ENCODE data around the gene ZAP70. TPM values are rescaled to one million over a fixed set of nuclear protein-coding genes. Genes with fewer than 3 reads are reported as not detected.

The ZAP70 gene
- total and polyA plus RNA-seq, 10 of the 15 experiments (the other 5 are each of a cell fraction or from before 2014, with no cell fraction given): 0.18 to 2.9 (median 1.2) TPM; not detected in 1

DNA sequence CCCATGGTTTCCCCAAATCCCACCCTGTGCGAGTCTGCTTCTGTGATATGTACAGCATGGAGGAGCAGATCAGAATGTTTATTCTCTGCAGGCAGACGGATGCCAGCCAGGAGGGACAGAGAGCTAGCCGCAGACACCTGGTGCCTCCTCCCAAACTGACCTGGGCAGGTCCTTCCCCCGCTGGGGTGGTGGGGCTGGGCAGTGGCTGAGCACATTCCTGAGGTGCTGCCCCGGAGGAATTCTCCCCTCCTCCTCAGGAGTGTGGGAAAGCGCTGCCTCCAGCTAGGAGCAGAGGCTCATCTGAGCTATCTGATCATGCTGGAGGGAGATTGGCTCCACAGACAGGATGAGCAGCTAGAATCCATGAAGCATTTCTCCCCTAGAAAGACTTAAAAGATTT lies 22.2 kb upstream of the ZAP70 start (continued):
- TF ChIP-seq BMI1 (IDR thresholded peaks at IDR 0.05; ENCODE audit: borderline replicate concordance) (no peak), PML (IDR thresholded peaks at IDR 0.05; ENCODE audit: low read length) (no peak)
- TF ChIP-seq, protein P1, sequence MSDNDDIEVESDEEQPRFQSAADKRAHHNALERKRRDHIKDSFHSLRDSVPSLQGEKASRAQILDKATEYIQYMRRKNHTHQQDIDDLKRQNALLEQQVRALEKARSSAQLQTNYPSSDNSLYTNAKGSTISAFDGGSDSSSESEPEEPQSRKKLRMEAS (IDR thresholded peaks at IDR 0.05; ENCODE audit: low read depth, low read length): no peak
- TF ChIP-seq, protein P2, sequence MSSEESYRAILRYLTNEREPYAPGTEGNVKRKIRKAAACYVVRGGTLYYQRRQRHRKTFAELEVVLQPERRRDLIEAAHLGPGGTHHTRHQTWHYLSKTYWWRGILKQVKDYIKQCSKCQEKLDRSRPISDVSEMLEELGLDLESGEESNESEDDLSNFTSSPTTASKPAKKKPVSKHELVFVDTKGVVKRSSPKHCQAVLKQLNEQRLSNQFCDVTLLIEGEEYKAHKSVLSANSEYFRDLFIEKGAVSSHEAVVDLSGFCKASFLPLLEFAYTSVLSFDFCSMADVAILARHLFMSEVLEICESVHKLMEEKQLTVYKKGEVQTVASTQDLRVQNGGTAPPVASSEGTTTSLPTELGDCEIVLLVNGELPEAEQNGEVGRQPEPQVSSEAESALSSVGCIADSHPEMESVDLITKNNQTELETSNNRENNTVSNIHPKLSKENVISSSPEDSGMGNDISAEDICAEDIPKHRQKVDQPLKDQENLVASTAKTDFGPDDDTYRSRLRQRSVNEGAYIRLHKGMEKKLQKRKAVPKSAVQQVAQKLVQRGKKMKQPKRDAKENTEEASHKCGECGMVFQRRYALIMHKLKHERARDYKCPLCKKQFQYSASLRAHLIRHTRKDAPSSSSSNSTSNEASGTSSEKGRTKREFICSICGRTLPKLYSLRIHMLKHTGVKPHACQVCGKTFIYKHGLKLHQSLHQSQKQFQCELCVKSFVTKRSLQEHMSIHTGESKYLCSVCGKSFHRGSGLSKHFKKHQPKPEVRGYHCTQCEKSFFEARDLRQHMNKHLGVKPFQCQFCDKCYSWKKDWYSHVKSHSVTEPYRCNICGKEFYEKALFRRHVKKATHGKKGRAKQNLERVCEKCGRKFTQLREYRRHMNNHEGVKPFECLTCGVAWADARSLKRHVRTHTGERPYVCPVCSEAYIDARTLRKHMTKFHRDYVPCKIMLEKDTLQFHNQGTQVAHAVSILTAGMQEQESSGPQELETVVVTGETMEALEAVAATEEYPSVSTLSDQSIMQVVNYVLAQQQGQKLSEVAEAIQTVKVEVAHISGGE (CRISPR knock-in tag; IDR thresholded peaks at IDR 0.05): no peak

DNA sequence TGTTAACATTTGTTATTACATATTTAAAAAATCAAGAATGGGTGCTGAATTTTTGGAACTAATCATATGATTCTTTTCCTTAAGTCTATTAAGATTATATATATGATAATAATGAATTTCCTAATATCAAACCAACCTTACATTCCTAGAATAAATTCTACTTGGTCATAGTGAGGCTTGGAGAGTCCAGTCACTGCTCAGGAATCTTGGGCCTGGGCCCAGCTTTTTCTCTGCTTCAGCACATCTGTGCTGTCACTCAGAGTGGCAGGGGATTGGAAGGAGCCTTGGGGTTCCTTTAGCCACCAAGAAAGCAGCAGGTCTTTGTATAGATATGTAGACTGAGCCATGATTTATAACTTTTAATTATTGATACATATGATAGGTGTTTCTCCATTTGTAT lies 19.9 kb upstream of the ZAP70 start:
- ATAC-seq: no peak
- RAD21 ChIA-PET (ENCODE audit: unreplicated experiment): no interaction called here
- POLR2A ChIA-PET: no interaction called here
- Histone ChIP-seq H3K4me2 (ENCODE audit: control insufficient read depth, insufficient read depth) (no peak overlapping the region), H4K20me1 (ENCODE audit: control insufficient read depth, insufficient read depth) (no peaks in the 10 kb centered on the region), H3K9ac (ENCODE audit: control insufficient read depth, insufficient read depth, low read length) (no peak overlapping the region), H3K4me3 (no peak overlapping the region), H3K27ac (ENCODE audit: control insufficient read depth, insufficient read depth) (no peak overlapping the region), H3K79me2 (ENCODE audit: control insufficient read depth, insufficient read depth, low read length) (no peaks in the 10 kb centered on the region), H3K9me3 (replicated peaks; ENCODE audit: control insufficient read depth, insufficient read depth, low read length) (no peaks in the 10 kb centered on the region), H3K27me3 (replicated peaks in 1 of 2; ENCODE audit: control insufficient read depth in 2 of 2, insufficient read depth in 2 of 2, low read length in 1 of 2) (no peaks in the 10 kb centered on the region), H2AFZ (ENCODE audit: control insufficient read depth, low read depth, low read length) (no peak overlapping the region), H3K4me1 (ENCODE audit: control insufficient read depth, insufficient read depth, low read length) (no peaks in the 10 kb centered on the region; the same call in 1 of the 2 replicates), H3K36me3 (ENCODE audit: control insufficient read depth in 2 of 2, insufficient read depth in 2 of 2, low read length in 1 of 2) (no peaks in the 10 kb centered on the region)
- SMC1A ChIA-PET (ENCODE audit: uncharacterized antibody, unreplicated experiment): no interaction called here
- in situ Hi-C loops (cut with MboI) (loop anchor here (10.0 kb wide), 1 partner anchor 1629 kb away; no protein-coding TSS in a partner anchor), intact Hi-C loops (cut with micrococcal nuclease; ENCODE audit: unreplicated experiment) (no loop called here)
- no peak for FAIRE-seq
- CTCF ChIA-PET: no interaction called here
- DNase-seq (ENCODE audit: low read depth, low spot score): no peak
- BruUV-seq (replicated peaks): no TSS peak
- TF ChIP-seq HCFC1 (IDR thresholded peaks at IDR 0.05; ENCODE audit: low read length) (no peak), TCF3 (IDR thresholded peaks at IDR 0.05; ENCODE audit: borderline replicate concordance, insufficient read depth, low read depth, low read length) (no peak), BMI1 (IDR thresholded peaks at IDR 0.05; ENCODE audit: borderline replicate concordance) (no peak), EED (IDR thresholded peaks at IDR 0.05; ENCODE audit: low read depth) (no peak), ESRRA (IDR thresholded peaks at IDR 0.05; ENCODE audit: low read length) (no peak), MXI1 (IDR thresholded peaks at IDR 0.05; ENCODE audit: low read depth, low read length) (no peak)
- TF ChIP-seq, protein P3, sequence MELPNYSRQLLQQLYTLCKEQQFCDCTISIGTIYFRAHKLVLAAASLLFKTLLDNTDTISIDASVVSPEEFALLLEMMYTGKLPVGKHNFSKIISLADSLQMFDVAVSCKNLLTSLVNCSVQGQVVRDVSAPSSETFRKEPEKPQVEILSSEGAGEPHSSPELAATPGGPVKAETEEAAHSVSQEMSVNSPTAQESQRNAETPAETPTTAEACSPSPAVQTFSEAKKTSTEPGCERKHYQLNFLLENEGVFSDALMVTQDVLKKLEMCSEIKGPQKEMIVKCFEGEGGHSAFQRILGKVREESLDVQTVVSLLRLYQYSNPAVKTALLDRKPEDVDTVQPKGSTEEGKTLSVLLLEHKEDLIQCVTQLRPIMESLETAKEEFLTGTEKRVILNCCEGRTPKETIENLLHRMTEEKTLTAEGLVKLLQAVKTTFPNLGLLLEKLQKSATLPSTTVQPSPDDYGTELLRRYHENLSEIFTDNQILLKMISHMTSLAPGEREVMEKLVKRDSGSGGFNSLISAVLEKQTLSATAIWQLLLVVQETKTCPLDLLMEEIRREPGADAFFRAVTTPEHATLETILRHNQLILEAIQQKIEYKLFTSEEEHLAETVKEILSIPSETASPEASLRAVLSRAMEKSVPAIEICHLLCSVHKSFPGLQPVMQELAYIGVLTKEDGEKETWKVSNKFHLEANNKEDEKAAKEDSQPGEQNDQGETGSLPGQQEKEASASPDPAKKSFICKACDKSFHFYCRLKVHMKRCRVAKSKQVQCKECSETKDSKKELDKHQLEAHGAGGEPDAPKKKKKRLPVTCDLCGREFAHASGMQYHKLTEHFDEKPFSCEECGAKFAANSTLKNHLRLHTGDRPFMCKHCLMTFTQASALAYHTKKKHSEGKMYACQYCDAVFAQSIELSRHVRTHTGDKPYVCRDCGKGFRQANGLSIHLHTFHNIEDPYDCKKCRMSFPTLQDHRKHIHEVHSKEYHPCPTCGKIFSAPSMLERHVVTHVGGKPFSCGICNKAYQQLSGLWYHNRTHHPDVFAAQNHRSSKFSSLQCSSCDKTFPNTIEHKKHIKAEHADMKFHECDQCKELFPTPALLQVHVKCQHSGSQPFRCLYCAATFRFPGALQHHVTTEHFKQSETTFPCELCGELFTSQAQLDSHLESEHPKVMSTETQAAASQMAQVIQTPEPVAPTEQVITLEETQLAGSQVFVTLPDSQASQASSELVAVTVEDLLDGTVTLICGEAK (IDR thresholded peaks at IDR 0.05; ENCODE audit: borderline replicate concordance): no peak
- TF ChIP-seq, protein P4, sequence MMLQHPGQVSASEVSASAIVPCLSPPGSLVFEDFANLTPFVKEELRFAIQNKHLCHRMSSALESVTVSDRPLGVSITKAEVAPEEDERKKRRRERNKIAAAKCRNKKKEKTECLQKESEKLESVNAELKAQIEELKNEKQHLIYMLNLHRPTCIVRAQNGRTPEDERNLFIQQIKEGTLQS (IDR thresholded peaks at IDR 0.05; ENCODE audit: borderline replicate concordance, extremely low read depth, low read depth, low read length): no peak
- TF ChIP-seq, protein P5, sequence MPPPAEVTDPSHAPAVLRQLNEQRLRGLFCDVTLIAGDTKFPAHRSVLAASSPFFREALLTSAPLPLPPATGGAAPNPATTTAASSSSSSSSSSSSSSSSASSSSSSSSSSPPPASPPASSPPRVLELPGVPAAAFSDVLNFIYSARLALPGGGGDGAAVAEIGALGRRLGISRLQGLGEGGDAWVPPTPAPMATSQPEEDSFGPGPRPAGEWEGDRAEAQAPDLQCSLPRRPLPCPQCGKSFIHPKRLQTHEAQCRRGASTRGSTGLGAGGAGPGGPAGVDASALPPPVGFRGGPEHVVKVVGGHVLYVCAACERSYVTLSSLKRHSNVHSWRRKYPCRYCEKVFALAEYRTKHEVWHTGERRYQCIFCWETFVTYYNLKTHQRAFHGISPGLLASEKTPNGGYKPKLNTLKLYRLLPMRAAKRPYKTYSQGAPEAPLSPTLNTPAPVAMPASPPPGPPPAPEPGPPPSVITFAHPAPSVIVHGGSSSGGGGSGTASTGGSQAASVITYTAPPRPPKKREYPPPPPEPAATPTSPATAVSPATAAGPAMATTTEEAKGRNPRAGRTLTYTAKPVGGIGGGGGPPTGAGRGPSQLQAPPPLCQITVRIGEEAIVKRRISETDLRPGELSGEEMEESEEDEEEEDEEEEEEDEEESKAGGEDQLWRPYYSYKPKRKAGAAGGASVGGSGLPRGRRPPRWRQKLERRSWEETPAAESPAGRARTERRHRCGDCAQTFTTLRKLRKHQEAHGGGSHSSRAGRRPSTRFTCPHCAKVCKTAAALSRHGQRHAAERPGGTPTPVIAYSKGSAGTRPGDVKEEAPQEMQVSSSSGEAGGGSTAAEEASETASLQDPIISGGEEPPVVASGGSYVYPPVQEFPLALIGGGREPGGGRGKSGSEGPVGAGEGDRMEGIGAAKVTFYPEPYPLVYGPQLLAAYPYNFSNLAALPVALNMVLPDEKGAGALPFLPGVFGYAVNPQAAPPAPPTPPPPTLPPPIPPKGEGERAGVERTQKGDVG (CRISPR knock-in tag; IDR thresholded peaks at IDR 0.05): no peak
